GM20431 (cell line): ENCODE results near the gene CHAC1.

ENCODE experiments used
- in situ Hi-C: fragments of 300-500 bp; cut with MseI, MboI; formaldehyde crosslinking; loops from one replicate; pipeline ENCODE4 v1.15.0; 2020; ENCODE audit warnings: low sequenced_read_pairs; ENCODE audit not compliant: unreplicated experiment

CHAC1 gene

GRCh38 chr15:40921949-40922607, 31.2 kb upstream of the CHAC1 start:
- in situ Hi-C loops = no loop called here

GRCh38 chr15:40922608-40923005, 30.7 kb upstream of the CHAC1 start:
- in situ Hi-C loops = no loop called here

- in situ Hi-C loops = no loop called here
Measured at GRCh38 chr15:40923551-40923950, 29.7 kb upstream of the CHAC1 start.

- in situ Hi-C loops = no loop called here
Measured at GRCh38 chr15:40925495-40925862, 27.8 kb upstream of the CHAC1 start.

- in situ Hi-C loops = no loop called here
Measured at GRCh38 chr15:40925863-40926658, 27.2 kb upstream of the CHAC1 start.

DNA sequence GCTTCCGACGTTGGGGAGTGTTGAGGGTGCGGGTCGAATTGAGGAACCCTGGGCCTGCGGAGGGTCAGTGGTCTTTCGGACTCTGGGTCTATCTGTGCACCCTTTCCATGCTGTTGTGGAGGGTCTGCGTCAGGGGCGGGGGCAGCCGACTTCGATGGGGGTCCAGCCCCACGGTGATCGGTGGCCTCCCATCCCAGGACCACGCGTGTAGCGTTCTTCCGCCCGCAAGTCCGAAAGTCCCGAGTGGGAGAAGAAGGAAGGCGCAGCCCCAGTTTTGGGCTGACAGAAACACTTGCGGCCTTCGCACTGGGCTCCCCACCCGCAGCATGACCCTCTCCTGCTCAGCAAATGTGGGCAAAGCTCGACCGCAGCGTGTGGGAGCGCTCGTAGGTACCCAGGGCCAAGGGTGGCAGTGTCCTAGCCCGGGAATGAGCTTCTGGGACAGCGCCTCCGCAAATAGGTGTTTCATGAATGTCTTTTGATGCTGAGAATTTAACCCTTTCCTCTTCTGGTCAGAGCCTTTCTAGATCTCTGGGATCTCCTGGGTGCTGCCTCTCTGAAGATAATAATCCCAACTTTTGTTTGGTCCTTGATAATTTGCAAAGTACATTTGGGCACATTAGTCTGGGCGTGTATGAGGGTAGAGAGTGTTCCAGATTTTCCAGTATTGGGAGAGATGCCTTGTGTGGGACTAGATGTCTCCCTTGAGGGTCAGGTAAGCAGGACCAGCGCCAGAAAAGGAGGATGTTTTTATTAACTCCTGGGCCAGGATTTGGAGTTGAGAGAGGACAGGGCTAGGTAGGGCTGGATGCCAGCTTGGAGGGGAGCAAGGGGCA, 26.4 kb upstream of the CHAC1 start:
- in situ Hi-C loops = no loop called here

- in situ Hi-C loops = no loop called here
Measured at GRCh38 chr15:40927495-40927872, 25.8 kb upstream of the CHAC1 start.

DNA sequence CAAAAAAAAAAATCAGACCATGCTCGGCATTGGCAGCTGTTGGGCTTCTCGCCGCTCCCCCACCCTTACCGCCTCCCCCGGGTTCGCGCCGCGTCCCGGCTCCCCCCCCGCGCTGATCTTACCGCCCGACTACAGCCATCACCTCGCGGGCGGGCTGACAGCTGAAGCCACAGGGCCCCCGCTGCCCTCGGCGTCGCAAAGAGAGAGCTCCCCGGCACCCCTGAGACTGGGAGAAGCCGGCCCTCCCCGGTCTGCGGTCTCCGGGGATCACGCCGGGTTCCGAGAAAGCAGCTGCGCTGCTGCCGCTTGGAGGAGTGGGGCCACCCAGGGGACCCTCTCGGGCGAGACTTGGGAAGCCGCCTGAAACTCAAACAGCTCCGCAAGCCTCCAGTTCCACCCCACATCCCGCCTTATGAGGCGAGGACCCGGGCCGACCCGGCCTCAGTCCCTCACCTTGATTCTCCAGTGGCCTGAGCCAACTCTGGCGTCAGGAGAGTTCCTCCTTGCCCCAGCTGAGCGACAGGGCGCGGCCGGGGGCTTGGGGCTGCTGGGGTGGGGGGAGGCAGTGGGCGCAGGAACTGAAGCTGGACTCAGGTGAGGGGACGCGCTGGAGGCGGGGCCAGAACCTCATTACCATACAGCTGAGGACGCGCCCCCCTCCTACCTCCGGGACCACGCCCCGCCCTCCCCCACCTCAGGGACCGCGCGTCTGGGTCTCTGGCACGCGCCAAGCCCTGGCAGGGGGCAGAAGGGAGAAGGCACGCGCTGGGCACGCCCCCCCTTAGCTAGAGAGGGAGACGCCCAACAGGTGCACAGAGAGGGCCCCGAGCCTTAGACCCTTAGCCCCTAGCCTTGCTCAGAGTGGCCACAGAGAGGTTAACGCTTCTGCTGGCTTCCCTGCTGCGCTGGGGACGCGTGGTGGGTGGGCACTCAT, 25.1 kb upstream of the CHAC1 start:
- in situ Hi-C loops = no loop called here

DNA sequence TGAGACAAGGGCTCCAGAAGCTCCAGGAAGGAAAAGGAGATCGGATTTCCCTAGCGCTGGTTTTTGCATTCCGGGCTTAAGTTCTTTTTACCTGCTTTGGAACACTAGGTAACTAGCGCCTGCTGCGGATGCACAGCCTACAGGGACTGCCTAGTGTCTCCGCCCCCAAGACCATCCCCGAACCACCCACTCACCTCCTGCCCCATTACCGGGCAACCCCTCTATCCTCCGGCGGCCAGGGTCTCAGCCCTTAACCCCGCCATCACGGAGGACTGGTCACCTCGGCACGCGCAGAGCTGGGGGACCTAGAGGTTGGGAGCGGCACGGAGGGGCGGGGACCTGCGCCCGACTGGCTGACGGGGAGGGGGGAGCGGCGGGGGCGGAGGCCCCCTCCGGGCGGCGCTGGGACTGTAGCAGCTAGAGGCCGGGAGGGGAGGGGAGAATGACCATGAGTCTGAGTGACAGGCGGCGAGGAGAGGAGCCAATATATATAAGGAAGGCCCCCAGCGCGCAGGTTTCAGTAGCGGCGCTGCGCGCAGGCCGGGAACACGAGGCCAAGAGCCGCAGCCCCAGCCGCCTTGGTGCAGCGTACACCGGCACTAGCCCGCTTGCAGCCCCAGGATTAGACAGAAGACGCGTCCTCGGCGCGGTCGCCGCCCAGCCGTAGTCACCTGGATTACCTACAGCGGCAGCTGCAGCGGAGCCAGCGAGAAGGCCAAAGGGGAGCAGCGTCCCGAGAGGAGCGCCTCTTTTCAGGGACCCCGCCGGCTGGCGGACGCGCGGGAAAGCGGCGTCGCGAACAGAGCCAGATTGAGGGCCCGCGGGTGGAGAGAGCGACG, 24.2 kb upstream of the CHAC1 start, which contains the start of gene DLL4:
Gene DLL4 (plus strand): TSS at position 520 of the 839 bp plus-strand sequence. CDS start 329 bp downstream, outside the sequence.
- in situ Hi-C loops = no loop called here

- in situ Hi-C loops = no loop called here
Measured at GRCh38 chr15:40929660-40930429, 23.4 kb upstream of the CHAC1 start.

GRCh38 chr15:40930430-40931299, 22.6 kb upstream of the CHAC1 start:
- in situ Hi-C loops = no loop called here

DNA sequence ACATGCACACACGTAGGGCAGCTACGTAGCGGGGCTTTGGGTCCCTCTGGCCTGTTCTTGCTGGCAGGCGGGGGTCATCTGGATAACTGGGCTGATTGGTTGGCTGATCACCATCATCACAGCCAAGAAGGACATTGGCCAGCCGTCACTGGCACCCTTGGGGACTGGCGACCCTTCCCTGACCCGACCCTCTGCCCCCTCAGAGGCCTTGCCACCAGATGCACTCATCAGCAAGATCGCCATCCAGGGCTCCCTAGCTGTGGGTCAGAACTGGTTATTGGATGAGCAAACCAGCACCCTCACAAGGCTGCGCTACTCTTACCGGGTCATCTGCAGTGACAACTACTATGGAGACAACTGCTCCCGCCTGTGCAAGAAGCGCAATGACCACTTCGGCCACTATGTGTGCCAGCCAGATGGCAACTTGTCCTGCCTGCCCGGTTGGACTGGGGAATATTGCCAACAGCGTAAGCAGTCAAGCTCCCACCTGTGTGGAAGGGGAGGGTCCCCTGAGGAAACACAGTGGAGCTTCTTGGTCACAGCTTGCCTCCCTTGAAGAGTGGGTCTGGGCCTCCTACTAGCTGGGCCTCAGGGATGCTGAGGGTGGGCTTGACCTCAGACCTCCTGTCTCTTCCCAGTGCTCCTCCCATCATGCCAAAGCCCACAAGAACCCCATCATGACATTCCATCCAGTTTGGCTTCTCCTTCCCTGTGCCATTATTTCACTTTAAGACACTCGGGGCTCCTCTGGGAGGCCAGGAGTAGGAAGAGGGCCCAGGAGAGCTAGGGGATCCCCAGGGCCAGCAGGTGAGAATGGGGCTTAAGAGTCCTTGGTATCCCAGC, 21.8 kb upstream of the CHAC1 start:
- in situ Hi-C loops = no loop called here

GRCh38 chr15:40932156-40932555, 21.1 kb upstream of the CHAC1 start:
- in situ Hi-C loops = no loop called here

GRCh38 chr15:40932649-40933516, 20.4 kb upstream of the CHAC1 start:
- in situ Hi-C loops = no loop called here

DNA sequence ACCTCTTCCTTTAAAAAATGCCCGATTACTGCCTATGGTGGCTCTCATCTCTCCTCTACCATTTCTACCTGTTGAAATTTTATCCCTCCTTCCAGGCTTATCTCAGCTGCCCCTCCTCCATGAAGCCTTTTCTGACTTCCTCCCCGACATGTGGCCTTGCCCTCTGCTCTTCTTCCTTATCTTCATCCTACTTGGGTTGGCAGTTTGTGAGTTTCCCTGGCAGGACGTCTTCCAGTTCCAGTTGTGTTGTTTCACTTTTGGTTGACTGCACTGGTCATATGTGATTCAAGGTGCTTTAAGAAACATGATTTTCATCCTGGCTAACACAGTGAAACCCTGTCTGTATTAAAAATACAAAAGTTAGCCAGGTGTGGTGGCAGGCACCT, 19.8 kb upstream of the CHAC1 start:
- in situ Hi-C loops = no loop called here
